RPMI7951 (cell line): Measurements from ENCODE around the gene MUCL3. TPM values are rescaled to one million over a fixed set of nuclear protein-coding genes. Genes with fewer than 3 reads are reported as not detected.
A peak's percentile ranks its signal among the peaks of the same experiment; 100 is the strongest.
"Not testable (repeated sequence)": the region's sequence is repeated elsewhere in the genome, so short reads cannot be mapped to it uniquely, and the experiment has no call there.

Experiments used
- DNase-seq: peaks from one replicate; pipeline ENCODE4 v3.0.0-alpha.2; 2012; ENCODE audit warnings: low read depth
- total RNA-seq: library from RNA; depleted of rRNA; stranded (reverse); fragments of >200 nt; shearing (Covaris generic); gene quantifications from 2 replicates; pipeline ENCODE4 v1.2.3, GENCODE V29; 2014; rRNA removed

Gene MUCL3
- total RNA-seq, 1 experiment from 2014 or later = not detected

- DNase-seq = no peak
These were observed 38.9 kb downstream of the MUCL3 start for GRCh38 chr6:30979690-30980089.

GRCh38 chr6:30981942-30982772 is 41.4 kb downstream of the MUCL3 start:
- DNase-seq = peak; percentile 83

GRCh38 chr6:30983439-30983838 is 42.7 kb downstream of the MUCL3 start, which contains the start of gene MUC21:
TSS of gene MUC21 (plus strand) at chr6:30983718. CDS start at chr6:30983959, 241 bp downstream.
- DNase-seq = no peak

- no peak for DNase-seq
These were observed 44.7 kb downstream of the MUCL3 start for GRCh38 chr6:30985490-30985889.

DNA sequence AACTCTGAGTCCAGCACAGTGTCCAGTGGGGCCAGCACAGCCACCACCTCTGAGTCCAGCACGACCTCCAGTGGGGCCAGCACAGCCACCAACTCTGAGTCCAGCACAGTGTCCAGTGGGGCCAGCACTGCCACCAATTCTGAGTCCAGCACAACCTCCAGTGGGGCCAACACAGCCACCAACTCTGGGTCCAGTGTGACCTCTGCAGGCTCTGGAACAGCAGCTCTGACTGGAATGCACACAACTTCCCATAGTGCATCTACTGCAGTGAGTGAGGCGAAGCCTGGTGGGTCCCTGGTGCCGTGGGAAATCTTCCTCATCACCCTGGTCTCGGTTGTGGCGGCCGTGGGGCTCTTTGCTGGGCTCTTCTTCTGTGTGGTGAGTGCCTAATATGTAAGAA is 46.5 kb downstream of the MUCL3 start:
- no peak for DNase-seq

DNA sequence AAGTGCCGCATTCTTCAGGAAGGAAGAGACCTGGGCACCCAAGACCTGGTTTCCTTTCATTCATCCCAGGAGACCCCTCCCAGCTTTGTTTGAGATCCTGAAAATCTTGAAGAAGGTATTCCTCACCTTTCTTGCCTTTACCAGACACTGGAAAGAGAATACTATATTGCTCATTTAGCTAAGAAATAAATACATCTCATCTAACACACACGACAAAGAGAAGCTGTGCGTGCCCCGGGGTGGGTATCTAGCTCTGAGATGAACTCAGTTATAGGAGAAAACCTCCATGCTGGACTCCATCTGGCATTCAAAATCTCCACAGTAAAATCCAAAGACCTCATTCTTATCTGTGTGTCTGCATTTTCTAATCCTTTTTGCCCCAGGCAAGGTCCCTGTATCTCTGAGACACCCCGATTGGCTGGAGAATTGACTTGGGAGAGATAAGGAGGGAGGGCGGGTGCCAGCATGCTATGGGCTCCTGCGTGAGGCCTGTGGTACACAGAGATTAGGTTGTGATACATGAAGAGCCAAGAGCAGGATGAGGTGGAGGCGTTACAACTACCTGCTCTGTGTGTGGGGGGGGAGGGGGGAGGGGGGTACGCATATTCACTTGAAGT is 47.5 kb downstream of the MUCL3 start:
- DNase-seq = no peak

- peak; percentile 41 for DNase-seq
These were observed 49.8 kb downstream of the MUCL3 start for GRCh38 chr6:30990422-30991086.

DNA sequence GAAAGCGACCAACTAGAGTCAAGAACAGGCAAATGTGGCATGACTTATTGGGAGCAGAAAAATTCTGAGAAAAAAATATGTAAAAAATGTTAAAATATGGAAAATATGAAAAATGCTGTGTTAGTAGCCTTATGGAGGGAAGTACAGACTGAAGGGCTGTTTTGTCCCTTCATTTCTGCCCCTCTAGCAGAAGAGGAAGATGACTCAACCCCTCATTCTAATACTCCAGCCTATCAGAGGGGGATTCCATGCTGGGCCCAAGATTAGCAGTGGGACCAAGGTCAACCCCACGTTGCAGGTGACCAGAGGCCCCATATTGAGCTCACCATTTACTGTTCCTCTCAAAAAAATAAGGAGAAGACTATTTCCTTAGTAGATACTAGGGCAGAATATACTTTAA is 51.1 kb downstream of the MUCL3 start:
- no peak for DNase-seq

DNA sequence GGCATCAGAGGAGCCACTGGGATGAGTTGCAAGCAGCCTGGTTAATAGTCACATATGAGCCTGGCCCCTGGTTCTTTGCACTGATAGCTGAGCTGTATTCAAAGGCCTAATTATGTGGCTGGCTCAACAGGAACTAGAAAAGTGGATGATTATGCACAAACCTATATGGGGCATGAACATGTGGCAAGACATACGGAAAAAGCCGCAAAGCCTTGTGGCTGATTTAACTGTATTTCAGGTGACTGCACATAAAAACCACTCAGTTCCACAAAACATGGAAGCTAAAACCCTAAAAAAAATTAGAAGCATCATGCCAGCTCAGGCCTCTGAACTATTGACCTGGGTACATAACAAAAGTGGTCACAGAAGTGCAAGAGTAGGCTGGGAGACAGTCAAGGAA is 56.5 kb downstream of the MUCL3 start:
- DNase-seq = no peak

DNA sequence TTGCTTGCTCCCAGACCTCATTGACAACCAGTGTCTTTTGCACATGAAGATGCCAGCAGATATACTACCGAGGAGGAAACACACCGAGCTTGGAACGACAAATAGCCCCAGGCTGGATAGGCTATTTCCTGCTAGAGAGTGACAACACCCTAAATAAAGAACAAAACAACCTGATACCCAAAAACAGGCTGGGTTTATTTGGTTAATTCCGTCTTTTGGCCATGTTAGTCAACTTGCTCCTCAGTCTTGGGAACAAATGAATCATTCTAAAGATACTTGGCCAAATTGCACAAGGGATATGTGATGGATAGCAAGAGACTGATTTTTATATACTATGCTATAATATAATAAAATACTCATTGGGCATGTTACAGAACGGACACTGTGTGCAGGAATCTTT is 58.0 kb downstream of the MUCL3 start:
- no peak for DNase-seq

- DNase-seq = not testable (repeated sequence)
These were observed 59.5 kb downstream of the MUCL3 start for GRCh38 chr6:31000067-31000860.

DNA sequence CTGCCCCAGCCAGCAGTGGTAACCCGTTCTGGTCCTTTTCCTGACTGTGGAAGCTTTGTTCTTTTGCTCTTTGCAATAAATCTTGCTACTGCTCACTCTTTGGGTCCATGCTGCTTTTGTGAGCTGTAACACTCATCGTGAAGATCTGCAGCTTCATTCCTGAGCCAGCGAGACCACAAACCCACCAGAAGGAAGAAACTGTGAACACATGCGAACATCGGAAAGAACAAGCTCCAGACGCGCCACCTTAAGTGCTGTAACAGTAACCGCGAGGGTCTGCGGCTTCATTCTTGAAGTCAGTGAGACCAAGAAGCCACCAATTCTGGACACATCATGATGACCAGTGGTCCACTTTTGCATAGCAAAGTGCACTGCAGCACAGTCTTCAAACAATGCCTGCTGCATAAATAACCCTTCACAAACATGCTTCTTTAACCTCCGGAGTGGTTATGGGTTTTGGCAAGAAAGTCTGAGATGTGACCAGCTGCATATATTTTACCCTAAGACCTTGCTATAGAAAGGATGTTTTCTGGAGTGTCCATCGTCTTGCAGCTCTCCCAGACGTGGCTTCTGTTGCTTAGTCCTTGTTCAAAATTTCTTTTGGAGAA is 60.6 kb downstream of the MUCL3 start:
- DNase-seq = no peak

DNA sequence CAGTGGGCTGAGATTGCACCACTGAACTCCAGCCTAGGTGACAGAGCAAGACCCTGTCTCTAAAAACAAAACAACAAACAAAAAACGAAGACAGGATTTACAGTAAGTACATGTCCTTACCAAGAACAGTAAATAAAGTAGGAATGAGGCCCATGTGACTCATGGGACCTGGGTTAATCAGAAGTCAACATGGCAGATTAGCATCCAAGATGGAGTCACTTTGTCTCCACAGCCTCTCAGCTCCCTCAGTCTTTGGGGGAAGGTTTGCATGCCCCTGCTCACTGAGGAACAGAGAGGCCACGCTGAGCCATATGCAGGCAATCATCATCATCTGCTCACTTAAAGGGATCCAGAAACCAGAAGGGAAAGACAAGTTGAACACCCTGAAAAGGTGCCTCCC is 61.7 kb downstream of the MUCL3 start:
- DNase-seq = no peak

Other genes with a start within 250 kb of the MUCL3 start
- gene NRM, start 250.0 kb upstream of the MUCL3 start, total RNA-seq = 18.2 and 29.2 TPM in 2 replicates
- 6.4 and 13.6 TPM in 2 replicates for gene MDC1, start 223.7 kb upstream of the MUCL3 start, total RNA-seq
- gene TUBB, start 220.6 kb upstream of the MUCL3 start, total RNA-seq = 1,269 and 1,837 TPM in 2 replicates
- gene FLOT1, start 198.3 kb upstream of the MUCL3 start, total RNA-seq = 108 and 118 TPM in 2 replicates
- 377 and 410 TPM in 2 replicates for gene IER3, start 196.4 kb upstream of the MUCL3 start, total RNA-seq
- 12.0 and 16.6 TPM in 2 replicates for gene DDR1, start 56.5 kb upstream of the MUCL3 start, total RNA-seq
- gene GTF2H4, start 32.8 kb upstream of the MUCL3 start, total RNA-seq = 12.4 and 14.6 TPM in 2 replicates
- 9.5 and 9.6 TPM in 2 replicates for gene VARS2, start 26.7 kb upstream of the MUCL3 start, total RNA-seq
- 0.24 TPM in 1 of 2 replicates, not detected in the other for gene SFTA2, start 8.8 kb upstream of the MUCL3 start, total RNA-seq
- not detected in 2 replicates for gene MUC21, start 42.7 kb downstream of the MUCL3 start, total RNA-seq
- gene MUC22, start 69.5 kb downstream of the MUCL3 start, total RNA-seq = not detected in 2 replicates
- gene C6orf15, start 171.6 kb downstream of the MUCL3 start, total RNA-seq = not detected in 2 replicates
- 0.48 and 0.88 TPM in 2 replicates for gene PSORS1C1, start 173.8 kb downstream of the MUCL3 start, total RNA-seq
- not detected in 2 replicates for gene CDSN, start 179.5 kb downstream of the MUCL3 start, total RNA-seq
- gene PSORS1C2, start 198.1 kb downstream of the MUCL3 start, total RNA-seq = not detected in 2 replicates
- 23.4 and 26.0 TPM in 2 replicates for gene CCHCR1, start 216.8 kb downstream of the MUCL3 start, total RNA-seq
- gene TCF19, start 217.6 kb downstream of the MUCL3 start, total RNA-seq = 49.5 and 53.1 TPM in 2 replicates
- gene POU5F1, start 229.7 kb downstream of the MUCL3 start, total RNA-seq = 0.36 TPM in 1 of 2 replicates, not detected in the other